ENCODE results near the gene LMBRD1.
"Not testable (repeated sequence)": the region's sequence is repeated elsewhere in the genome, so short reads cannot be mapped to it uniquely, and the experiment has no call there.

Gene LMBRD1

DNA sequence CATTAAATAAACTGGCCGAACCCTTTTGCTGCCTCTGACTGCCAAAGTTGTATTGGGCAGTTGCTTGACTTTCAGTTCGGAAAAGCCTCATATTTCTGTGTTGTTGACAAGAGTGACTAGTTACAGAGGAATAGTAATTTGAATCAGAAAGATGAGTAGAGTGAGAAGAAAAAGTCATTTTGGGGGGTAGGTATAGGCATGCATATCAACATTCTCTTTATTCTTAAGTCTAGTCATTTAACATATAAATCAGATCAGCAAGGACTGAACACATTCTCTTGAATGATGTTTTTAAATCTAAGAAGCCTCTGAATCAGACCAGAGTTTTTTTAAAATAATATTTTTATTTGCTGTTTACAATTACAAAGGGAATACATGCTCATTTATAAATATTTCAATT lies 4.9 kb upstream of the LMBRD1 start:
- TF ChIP-seq, protein P1, sequence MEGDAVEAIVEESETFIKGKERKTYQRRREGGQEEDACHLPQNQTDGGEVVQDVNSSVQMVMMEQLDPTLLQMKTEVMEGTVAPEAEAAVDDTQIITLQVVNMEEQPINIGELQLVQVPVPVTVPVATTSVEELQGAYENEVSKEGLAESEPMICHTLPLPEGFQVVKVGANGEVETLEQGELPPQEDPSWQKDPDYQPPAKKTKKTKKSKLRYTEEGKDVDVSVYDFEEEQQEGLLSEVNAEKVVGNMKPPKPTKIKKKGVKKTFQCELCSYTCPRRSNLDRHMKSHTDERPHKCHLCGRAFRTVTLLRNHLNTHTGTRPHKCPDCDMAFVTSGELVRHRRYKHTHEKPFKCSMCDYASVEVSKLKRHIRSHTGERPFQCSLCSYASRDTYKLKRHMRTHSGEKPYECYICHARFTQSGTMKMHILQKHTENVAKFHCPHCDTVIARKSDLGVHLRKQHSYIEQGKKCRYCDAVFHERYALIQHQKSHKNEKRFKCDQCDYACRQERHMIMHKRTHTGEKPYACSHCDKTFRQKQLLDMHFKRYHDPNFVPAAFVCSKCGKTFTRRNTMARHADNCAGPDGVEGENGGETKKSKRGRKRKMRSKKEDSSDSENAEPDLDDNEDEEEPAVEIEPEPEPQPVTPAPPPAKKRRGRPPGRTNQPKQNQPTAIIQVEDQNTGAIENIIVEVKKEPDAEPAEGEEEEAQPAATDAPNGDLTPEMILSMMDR (IDR thresholded peaks at IDR 0.05; ENCODE audit: poor library complexity, severe bottlenecking) = no peak
- no peaks in the 10 kb centered on the region for H3K27me3 ChIP-seq (ENCODE audit: insufficient read depth, poor library complexity, severe bottlenecking)
- no peak overlapping the region for H3K27ac ChIP-seq (ENCODE audit: poor library complexity, severe bottlenecking)
- H3K36me3 ChIP-seq (ENCODE audit: low read depth) = no peaks in the 10 kb centered on the region
- DNase-seq (ENCODE audit: low spot score) (no peak), ATAC-seq (ENCODE audit: low read depth) (no peak)
- no peak overlapping the region for H3K4me3 ChIP-seq (ENCODE audit: severe bottlenecking)
- H3K9me3 ChIP-seq (ENCODE audit: severe bottlenecking) = no peaks in the 10 kb centered on the region
- peaks cover 2% of the 10 kb centered on the region for H3K4me1 ChIP-seq (ENCODE audit: insufficient read depth, poor library complexity, severe bottlenecking)

DNA sequence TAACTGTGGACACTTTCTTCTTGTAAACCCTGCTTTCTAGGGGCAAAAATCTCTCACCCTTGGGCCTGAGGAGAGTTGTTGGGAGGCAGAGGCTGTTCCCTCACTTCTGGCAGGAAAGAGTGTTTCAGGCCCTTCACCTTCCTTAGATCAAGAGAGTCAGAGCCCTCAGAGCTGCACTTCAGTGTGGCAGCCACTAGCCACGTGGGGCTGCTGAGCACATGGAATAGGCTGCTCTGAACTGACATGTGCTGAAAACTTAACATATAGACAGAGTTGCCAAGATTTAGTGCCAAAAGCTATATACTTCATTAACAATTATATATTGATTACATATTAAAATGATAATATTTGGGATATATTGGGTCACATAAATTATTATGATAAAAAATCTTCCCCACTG lies 4.4 kb upstream of the LMBRD1 start:
- Histone ChIP-seq H3K4me1 (ENCODE audit: insufficient read depth, poor library complexity, severe bottlenecking) (peaks cover 2% of the 10 kb centered on the region), H3K4me3 (ENCODE audit: severe bottlenecking) (no peak overlapping the region), H3K36me3 (ENCODE audit: low read depth) (no peaks in the 10 kb centered on the region), H3K27me3 (ENCODE audit: insufficient read depth, poor library complexity, severe bottlenecking) (no peaks in the 10 kb centered on the region), H3K9me3 (ENCODE audit: severe bottlenecking) (no peaks in the 10 kb centered on the region), H3K27ac (ENCODE audit: poor library complexity, severe bottlenecking) (no peak overlapping the region)
- ATAC-seq (ENCODE audit: low read depth) = no peak
- no peak for DNase-seq (ENCODE audit: low spot score)
- TF ChIP-seq, protein P1 (IDR thresholded peaks at IDR 0.05; ENCODE audit: poor library complexity, severe bottlenecking) = no peak

DNA sequence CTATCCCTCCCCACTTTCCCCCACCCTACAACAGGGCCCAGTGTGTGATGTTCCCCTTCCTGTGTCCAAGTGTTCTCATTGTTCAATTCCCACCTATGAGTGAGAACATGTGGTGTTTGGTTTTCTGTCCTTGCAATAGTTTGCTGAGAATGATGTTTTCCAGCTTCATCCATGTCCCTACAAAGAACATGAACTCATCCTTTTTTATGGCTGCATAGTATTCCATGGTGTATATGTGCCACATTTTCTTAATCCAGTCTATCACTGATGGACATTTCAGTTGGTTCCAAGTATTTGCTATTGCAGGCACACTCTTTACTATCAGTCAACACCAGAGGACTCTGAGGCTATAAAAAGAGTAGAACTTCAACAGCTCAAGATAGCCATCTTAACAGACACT lies 2.0 kb upstream of the LMBRD1 start:
- not testable (repeated sequence) for H3K4me1 ChIP-seq (ENCODE audit: insufficient read depth, poor library complexity, severe bottlenecking); DNase-seq (ENCODE audit: low spot score); H3K27me3 ChIP-seq (ENCODE audit: insufficient read depth, poor library complexity, severe bottlenecking); ATAC-seq (ENCODE audit: low read depth); H3K36me3 ChIP-seq (ENCODE audit: low read depth); H3K9me3 ChIP-seq (ENCODE audit: severe bottlenecking); H3K4me3 ChIP-seq (ENCODE audit: severe bottlenecking); H3K27ac ChIP-seq (ENCODE audit: poor library complexity, severe bottlenecking)

DNA sequence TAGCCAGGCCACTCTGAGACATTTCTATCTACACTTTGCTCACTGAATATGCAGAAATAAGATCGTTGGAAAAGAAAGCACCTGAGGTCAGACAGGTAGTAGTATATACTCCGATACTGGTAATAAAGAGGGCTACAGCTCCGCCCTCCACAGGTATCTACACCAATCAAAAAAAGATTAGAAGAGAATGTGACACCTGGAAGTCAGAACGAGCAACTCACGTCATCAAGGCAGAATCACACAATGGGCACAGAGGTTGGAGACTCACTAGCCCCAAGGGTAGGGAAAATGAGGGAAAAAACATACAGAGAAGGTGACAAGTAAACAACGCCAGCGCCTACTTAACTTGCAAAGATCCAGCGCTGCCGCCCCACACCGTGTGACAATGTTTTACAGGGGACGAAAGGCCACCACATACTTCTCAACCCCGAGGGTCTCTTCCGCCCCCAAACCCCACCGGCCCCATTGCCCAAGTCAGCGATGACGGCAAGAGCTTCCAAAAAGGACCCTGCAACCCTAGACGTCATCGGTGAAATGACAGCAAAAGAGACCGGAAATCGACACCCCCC lies 653 bp downstream of the LMBRD1 start:
- peak; percentile 45 for DNase-seq (ENCODE audit: low spot score)
- no peaks in the 10 kb centered on the region for H3K27me3 ChIP-seq (ENCODE audit: insufficient read depth, poor library complexity, severe bottlenecking)

DNA sequence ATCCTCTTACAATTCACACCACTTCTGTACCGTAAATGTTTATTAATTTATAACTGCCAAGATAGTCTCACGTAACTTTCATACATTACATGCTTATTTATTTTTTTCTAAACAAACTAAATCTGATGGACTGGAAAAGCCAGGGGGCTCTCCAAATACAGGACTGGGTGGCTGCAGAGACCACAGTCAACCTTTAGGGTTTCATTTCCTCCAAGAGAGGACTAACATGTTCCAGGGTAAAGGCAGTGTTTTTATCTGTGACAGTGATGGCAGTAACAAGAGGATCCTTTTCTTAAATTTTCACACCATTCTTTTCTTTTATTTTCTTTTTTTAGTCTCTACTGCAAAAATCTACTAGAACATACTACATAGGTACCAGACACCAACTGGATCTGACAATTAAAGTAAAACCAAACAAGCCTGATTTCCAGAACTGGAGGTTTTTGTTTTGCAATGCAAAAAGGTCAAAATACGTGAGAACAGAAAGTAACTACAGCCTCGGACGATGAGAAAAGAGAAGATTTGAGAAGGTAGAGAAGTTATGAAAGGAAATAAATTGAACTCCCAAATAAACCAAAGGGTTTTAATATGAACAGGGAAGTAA lies 1.2 kb downstream of the LMBRD1 start:
- peak overlapping the region; percentile 72 for H3K27ac ChIP-seq (ENCODE audit: poor library complexity, severe bottlenecking)
- H3K9me3 ChIP-seq (ENCODE audit: severe bottlenecking) = no peaks in the 10 kb centered on the region
- TF ChIP-seq, protein P1 (IDR thresholded peaks at IDR 0.05; ENCODE audit: poor library complexity, severe bottlenecking) = no peak
- H3K36me3 ChIP-seq (ENCODE audit: low read depth) = no peaks in the 10 kb centered on the region
- no peaks in the 10 kb centered on the region for H3K27me3 ChIP-seq (ENCODE audit: insufficient read depth, poor library complexity, severe bottlenecking)
- DNase-seq (ENCODE audit: low spot score) (no peak), ATAC-seq (ENCODE audit: low read depth) (no peak)
- peak overlapping the region; percentile 49 for H3K4me3 ChIP-seq (ENCODE audit: severe bottlenecking)
- peaks cover 2% of the 10 kb centered on the region for H3K4me1 ChIP-seq (ENCODE audit: insufficient read depth, poor library complexity, severe bottlenecking)

More for the DNA sequence above, 653 bp downstream of the LMBRD1 start:
- Histone ChIP-seq H3K27ac (ENCODE audit: poor library complexity, severe bottlenecking) (peak overlapping the region; percentile 72), H3K4me1 (ENCODE audit: insufficient read depth, poor library complexity, severe bottlenecking) (peaks cover 2% of the 10 kb centered on the region), H3K4me3 (ENCODE audit: severe bottlenecking) (peak overlapping the region; percentile 49), H3K36me3 (ENCODE audit: low read depth) (no peaks in the 10 kb centered on the region), H3K9me3 (ENCODE audit: severe bottlenecking) (no peaks in the 10 kb centered on the region)
- peak; percentile 76 for ATAC-seq (ENCODE audit: low read depth)
- TF ChIP-seq, protein P1 (IDR thresholded peaks at IDR 0.05; ENCODE audit: poor library complexity, severe bottlenecking) = no peak

All from RWPE2 (cell line).